HL-60 (cell line): ENCODE measurements around the gene NCS1.

Experiments
- DNase-seq, 2 experiments: peaks; one replicate each; pipeline ENCODE4 v3.0.0-alpha.2; 2010 to 2020; ENCODE audit warnings: low read depth in 1 of 2, low spot score in 1 of 2
- H3K27ac ChIP-seq: fragments of 250-450 bp; sonication (Bioruptor Pico); replicated peaks from 2 replicates; pipeline ENCODE4 v1.5.1; 2020; ENCODE audit warnings: mild to moderate bottlenecking, moderate library complexity
- H3K27me3 ChIP-seq: fragments of 250-450 bp; sonication (Bioruptor Pico); 2 replicates; pipeline ENCODE4 v1.5.1; 2021; ENCODE audit warnings: mild to moderate bottlenecking, moderate library complexity; ENCODE audit not compliant: insufficient read depth, poor library complexity, severe bottlenecking
- H3K4me3 ChIP-seq: replicated peaks from 2 replicates; pipeline ENCODE4 v1.5.1; 2011; ENCODE audit warnings: mild to moderate bottlenecking, control low read depth, low read length; ENCODE audit not compliant: insufficient read depth
- GABPA ChIP-seq: IDR thresholded peaks from 2 replicates; pipeline ENCODE4 v1.6.1; 2012; ENCODE audit warnings: low read depth
- POLR2AphosphoS5 ChIP-seq: IDR thresholded peaks from 2 replicates; pipeline ENCODE4 v1.6.1; 2012; ENCODE audit warnings: low read depth
- SPI1 ChIP-seq: IDR thresholded peaks from 2 replicates; pipeline ENCODE4 v1.6.1; 2012; ENCODE audit warnings: low read depth, mild to moderate bottlenecking, borderline replicate concordance
- TF ChIP-seq, protein P1 (sequence below): IDR thresholded peaks from 2 replicates; pipeline ENCODE4 v1.6.1; 2012; ENCODE audit warnings: low read depth; ENCODE audit not compliant: insufficient replicate concordance
- TF ChIP-seq, protein P2 (sequence below): IDR thresholded peaks from one replicate; pipeline ENCODE4 v1.5.1; 2011; ENCODE audit warnings: low read length, control low read depth, inconsistent platforms; ENCODE audit not compliant: insufficient read depth

NCS1 gene

DNA sequence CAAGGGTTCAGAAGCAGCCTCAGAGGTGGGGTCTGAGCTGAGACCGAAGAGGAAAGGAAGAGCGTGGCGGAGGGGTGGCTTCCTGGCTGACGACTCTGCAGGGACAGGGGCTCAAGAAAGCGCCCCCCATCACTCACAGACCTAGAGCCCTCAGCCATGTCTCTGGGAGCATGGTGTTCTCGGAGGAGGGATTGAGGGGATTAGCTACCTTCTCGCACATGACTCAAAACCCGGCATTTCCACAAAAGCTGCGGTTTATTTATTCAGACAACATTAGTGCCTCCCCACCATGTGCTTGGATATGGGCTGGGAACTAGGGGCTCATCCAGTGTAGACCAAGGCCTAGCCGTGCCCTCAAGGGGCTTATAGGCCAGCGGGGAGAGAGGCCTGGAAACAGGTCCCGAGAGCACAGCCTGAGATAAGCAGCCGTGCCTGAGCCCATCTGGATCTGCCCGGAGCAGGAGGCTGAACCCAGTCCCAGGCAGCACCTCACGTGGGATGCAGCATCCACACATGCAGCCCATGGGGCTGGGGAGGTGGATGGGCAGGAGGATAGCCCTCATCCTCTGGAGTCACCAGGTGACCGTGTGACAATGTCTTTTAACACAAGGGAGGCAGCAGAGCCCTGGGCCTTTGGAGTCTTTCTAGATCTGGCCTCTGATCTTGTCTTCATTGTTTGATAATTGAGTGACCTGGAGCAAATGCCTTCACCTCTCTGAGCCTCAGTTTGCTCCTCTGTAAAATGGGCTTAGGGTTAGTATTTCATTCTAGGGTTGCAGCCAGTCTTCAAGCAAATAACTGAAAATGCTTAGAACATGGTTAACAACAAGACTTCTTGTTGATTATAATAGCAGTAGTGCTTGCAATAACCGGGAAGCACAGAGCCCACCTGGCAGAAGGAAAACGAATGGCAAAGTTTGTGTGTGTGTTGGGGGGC, 92.5 kb downstream of the NCS1 start:
- Histone ChIP-seq H3K27me3 (peaks cover 50% of the 10 kb centered on the region), H3K27ac (no peak overlapping the region), H3K4me3 (no peak overlapping the region)
- no peak for DNase-seq
- TF ChIP-seq POLR2AphosphoS5 (no peak), GABPA (no peak), SPI1 (no peak)
- TF ChIP-seq, protein P1, sequence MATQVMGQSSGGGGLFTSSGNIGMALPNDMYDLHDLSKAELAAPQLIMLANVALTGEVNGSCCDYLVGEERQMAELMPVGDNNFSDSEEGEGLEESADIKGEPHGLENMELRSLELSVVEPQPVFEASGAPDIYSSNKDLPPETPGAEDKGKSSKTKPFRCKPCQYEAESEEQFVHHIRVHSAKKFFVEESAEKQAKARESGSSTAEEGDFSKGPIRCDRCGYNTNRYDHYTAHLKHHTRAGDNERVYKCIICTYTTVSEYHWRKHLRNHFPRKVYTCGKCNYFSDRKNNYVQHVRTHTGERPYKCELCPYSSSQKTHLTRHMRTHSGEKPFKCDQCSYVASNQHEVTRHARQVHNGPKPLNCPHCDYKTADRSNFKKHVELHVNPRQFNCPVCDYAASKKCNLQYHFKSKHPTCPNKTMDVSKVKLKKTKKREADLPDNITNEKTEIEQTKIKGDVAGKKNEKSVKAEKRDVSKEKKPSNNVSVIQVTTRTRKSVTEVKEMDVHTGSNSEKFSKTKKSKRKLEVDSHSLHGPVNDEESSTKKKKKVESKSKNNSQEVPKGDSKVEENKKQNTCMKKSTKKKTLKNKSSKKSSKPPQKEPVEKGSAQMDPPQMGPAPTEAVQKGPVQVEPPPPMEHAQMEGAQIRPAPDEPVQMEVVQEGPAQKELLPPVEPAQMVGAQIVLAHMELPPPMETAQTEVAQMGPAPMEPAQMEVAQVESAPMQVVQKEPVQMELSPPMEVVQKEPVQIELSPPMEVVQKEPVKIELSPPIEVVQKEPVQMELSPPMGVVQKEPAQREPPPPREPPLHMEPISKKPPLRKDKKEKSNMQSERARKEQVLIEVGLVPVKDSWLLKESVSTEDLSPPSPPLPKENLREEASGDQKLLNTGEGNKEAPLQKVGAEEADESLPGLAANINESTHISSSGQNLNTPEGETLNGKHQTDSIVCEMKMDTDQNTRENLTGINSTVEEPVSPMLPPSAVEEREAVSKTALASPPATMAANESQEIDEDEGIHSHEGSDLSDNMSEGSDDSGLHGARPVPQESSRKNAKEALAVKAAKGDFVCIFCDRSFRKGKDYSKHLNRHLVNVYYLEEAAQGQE, result no peak
- TF ChIP-seq, protein P2, sequence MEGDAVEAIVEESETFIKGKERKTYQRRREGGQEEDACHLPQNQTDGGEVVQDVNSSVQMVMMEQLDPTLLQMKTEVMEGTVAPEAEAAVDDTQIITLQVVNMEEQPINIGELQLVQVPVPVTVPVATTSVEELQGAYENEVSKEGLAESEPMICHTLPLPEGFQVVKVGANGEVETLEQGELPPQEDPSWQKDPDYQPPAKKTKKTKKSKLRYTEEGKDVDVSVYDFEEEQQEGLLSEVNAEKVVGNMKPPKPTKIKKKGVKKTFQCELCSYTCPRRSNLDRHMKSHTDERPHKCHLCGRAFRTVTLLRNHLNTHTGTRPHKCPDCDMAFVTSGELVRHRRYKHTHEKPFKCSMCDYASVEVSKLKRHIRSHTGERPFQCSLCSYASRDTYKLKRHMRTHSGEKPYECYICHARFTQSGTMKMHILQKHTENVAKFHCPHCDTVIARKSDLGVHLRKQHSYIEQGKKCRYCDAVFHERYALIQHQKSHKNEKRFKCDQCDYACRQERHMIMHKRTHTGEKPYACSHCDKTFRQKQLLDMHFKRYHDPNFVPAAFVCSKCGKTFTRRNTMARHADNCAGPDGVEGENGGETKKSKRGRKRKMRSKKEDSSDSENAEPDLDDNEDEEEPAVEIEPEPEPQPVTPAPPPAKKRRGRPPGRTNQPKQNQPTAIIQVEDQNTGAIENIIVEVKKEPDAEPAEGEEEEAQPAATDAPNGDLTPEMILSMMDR, result no peak

DNA sequence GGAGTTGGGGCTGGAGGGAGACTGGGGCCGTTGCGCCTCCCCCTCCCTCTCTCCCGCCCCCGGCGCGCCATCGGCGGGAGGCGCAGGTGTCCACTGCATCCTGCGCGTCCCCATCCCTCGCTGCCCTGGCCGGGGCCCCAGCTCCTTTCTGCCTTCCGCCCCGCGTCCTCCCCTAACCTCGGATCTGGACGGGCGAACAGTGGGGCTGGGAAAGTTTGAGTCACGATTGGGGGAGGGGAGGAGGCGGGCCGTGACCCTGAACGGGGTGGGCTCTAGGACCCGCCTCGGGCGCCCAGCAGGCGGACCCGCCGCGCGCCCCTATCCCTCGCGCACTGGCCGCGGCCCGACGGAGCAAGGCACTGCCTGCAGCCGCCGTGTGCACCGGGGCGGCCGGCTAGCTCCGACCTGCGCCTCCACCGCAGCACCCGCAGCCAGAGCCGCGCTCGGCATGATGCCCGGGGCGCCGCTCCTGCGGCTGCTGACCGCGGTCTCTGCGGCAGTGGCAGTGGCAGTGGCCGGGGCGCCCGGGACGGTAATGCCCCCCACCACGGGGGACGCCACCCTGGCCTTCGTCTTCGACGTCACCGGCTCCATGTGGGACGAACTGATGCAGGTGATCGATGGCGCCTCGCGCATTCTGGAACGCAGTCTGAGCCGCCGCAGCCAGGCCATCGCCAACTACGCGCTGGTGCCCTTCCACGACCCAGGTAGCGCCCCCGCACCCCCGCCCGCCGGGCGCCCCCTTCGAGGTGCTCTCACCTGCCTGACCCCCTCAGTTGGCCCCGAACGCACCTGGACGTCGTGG, 93.4 kb downstream of the NCS1 start, which contains the start of gene HMCN2:
Gene HMCN2, plus strand, starts transcription at position 330 of the 805 bp plus-strand sequence. Its CDS starts 119 bp downstream, at position 449.
- Histone ChIP-seq H3K27me3 (peaks cover 47% of the 10 kb centered on the region), H3K4me3 (no peak within 1 kb of the TSS), H3K27ac (no peak within 1 kb of the TSS)
- no peak for DNase-seq
- TF ChIP-seq, protein P1, result no peak
- TF ChIP-seq GABPA (no peak), SPI1 (no peak), POLR2AphosphoS5 (no peak)
- TF ChIP-seq, protein P2, result no peak

DNA sequence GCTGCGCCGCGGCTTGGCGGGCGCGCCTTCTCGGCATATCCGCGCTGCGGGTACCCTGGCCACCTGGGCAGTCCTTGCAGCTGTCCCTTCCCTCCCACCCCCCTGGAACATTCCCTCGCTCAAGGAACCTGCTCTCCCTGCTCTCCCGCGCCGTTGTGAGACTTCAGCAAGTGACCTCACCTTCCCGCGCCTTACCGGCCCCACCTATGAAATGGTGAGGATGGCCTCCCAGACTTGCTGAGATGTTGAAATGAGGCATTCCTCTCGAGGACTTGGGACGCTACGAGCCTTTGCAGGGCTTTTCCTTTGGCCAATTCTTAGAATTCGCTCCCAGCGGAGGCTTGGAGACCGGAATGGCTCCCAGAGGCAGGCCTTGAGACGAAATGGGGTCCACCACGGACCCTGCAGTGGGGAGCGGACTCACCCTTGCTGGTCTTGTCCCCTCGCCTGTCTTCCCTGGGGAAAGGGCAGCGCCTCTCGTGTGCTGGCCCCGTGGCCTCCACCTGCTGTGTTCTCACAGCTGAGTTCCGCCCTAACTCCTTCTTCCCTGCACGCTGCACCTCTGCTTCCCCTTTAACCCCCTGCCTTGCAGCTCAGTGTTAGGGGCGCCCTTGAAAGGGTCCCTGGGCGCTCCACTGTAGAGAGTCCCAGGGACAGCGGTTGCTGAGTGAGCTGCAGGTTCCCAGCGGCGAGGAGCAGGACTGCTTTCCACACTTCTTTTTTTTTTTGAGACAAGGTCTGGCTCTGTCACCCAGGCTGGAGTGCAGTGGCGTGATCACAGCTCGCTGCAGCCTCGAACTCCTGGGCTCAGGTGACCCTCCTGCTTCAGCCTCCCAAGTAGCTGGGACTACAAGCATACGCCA, 94.3 kb downstream of the NCS1 start:
- no peak overlapping the region for H3K4me3 ChIP-seq
- no peak overlapping the region for H3K27ac ChIP-seq
- no peak for TF ChIP-seq POLR2AphosphoS5
- TF ChIP-seq, protein P1, result no peak
- TF ChIP-seq GABPA, result no peak
- TF ChIP-seq, protein P2, result no peak
- no peak for TF ChIP-seq SPI1
- peaks cover 43% of the 10 kb centered on the region for H3K27me3 ChIP-seq
- DNase-seq, result no peak
